HepG2 (cell line): ENCODE results near the gene XPO5. TPM values are rescaled to one million over a fixed set of nuclear protein-coding genes. Genes with fewer than 3 reads are reported as not detected.

Experiments used
- CHCHD3 ChIP-seq: sonication (generic); formaldehyde crosslinking; IDR thresholded peaks from 2 replicates; pipeline ENCODE4 v1.8.0; 2022; ENCODE audit warnings: mild to moderate bottlenecking, missing genetic modification reagents, moderate library complexity
- CREM ChIP-seq, 2 experiments: sonication (generic) in 1 of 2; formaldehyde crosslinking in 1 of 2; IDR thresholded peaks; 2 replicates each; pipeline versions ENCODE4 v1.4.0 to v1.6.1; 2016 to 2020; ENCODE audit warnings: antibody characterized with exemption in 1 of 2, mild to moderate bottlenecking in 1 of 2, missing genetic modification reagents in 1 of 2
- HNF4A ChIP-seq: sonication (generic); formaldehyde crosslinking; IDR thresholded peaks from 2 replicates; pipeline ENCODE4 v1.4.0; 2020; ENCODE audit warnings: missing genetic modification reagents
- RELA ChIP-seq: sonication (generic); formaldehyde crosslinking; IDR thresholded peaks from 2 replicates; pipeline ENCODE4 v1.4.0; 2020; ENCODE audit warnings: missing genetic modification reagents
- SALL1 ChIP-seq: sonication (generic); formaldehyde crosslinking; IDR thresholded peaks from 2 replicates; pipeline ENCODE4 v1.8.0; 2022; ENCODE audit warnings: mild to moderate bottlenecking, missing genetic modification reagents
- TBX2 ChIP-seq: sonication (generic); formaldehyde crosslinking; IDR thresholded peaks from 2 replicates; pipeline ENCODE4 v1.5.0; 2020; ENCODE audit warnings: missing genetic modification reagents, mild to moderate bottlenecking, borderline replicate concordance
- ZNF331 ChIP-seq: sonication (generic); formaldehyde crosslinking; IDR thresholded peaks from 2 replicates; pipeline ENCODE4 v1.4.0; 2020; ENCODE audit warnings: missing genetic modification reagents
- ZNF333 ChIP-seq: sonication (generic); formaldehyde crosslinking; IDR thresholded peaks from 2 replicates; pipeline ENCODE4 v1.4.0; 2020; ENCODE audit warnings: mild to moderate bottlenecking, missing genetic modification reagents, borderline replicate concordance
- ZNF407 ChIP-seq: sonication (generic); formaldehyde crosslinking; IDR thresholded peaks from one replicate; pipeline ENCODE4 v1.5.1; 2020; ENCODE audit warnings: mild to moderate bottlenecking, missing genetic modification reagents; ENCODE audit errors: not compliant biosample characterization
- ZNF414 ChIP-seq: sonication (generic); formaldehyde crosslinking; IDR thresholded peaks from 2 replicates; pipeline ENCODE4 v1.5.0; 2020; ENCODE audit warnings: missing genetic modification reagents
- ZNF558 ChIP-seq: sonication (generic); formaldehyde crosslinking; IDR thresholded peaks from 2 replicates; pipeline ENCODE4 v1.9.0; 2022; ENCODE audit warnings: mild to moderate bottlenecking, missing genetic modification reagents, borderline replicate concordance
- ZNF614 ChIP-seq: IDR thresholded peaks from 2 replicates; pipeline ENCODE4 v1.6.1; 2018; ENCODE audit warnings: missing biosample characterization, missing genetic modification reagents, inconsistent platforms, borderline replicate concordance
- ZNF713 ChIP-seq: sonication (generic); formaldehyde crosslinking; IDR thresholded peaks from 2 replicates; pipeline ENCODE4 v1.4.0; 2020; ENCODE audit warnings: mild to moderate bottlenecking, missing genetic modification reagents
- polyA plus RNA-seq, 8 experiments: library from polyadenylated mRNA; depleted of rRNA in 3 of 8; stranded (reverse) in 7 of 8; unstranded in 1 of 8; fragments of >200 nt; fragmentation: Illumina TruSeq in 4 of 8; extraction: Trizol in 4 of 8; gene quantifications; 2 replicates each; pipeline versions ENCODE4 v1.2.1 to v1.2.3, GENCODE V29; 2011 to 2016; ENCODE audit warnings: low read depth in 4 of 8, missing spikeins in 1 of 8, mixed read lengths in 1 of 8; ENCODE audit not compliant: insufficient read depth in 1 of 8
- total RNA-seq, 5 experiments: library from RNA; depleted of rRNA; stranded (reverse); fragments of >200 nt; fragmentation: Illumina TruSeq; extraction: Trizol; gene quantifications; 2 replicates each; pipeline ENCODE4 v1.2.3, GENCODE V29; 2016; ENCODE audit warnings: low read depth in 1 of 5
- TF ChIP-seq, protein P1 (sequence below): sonication (generic); formaldehyde crosslinking; IDR thresholded peaks from 2 replicates; pipeline ENCODE4 v1.5.1; 2020; ENCODE audit warnings: mild to moderate bottlenecking, missing genetic modification reagents, borderline replicate concordance
- TF ChIP-seq, protein P2 (sequence below): sonication (generic); formaldehyde crosslinking; IDR thresholded peaks from 2 replicates; pipeline ENCODE4 v1.4.0; 2020; ENCODE audit warnings: missing genetic modification reagents, borderline replicate concordance

Gene XPO5
- total and polyA plus RNA-seq, 2 of the 13 experiments (the other 11 are each of a cell fraction or from before 2014, with no cell fraction given), result 52.2 to 68.0 TPM

GRCh38 chr6:43493833-43494232 lies 82.0 kb downstream of the XPO5 start (continued):
- TF ChIP-seq, protein P1, sequence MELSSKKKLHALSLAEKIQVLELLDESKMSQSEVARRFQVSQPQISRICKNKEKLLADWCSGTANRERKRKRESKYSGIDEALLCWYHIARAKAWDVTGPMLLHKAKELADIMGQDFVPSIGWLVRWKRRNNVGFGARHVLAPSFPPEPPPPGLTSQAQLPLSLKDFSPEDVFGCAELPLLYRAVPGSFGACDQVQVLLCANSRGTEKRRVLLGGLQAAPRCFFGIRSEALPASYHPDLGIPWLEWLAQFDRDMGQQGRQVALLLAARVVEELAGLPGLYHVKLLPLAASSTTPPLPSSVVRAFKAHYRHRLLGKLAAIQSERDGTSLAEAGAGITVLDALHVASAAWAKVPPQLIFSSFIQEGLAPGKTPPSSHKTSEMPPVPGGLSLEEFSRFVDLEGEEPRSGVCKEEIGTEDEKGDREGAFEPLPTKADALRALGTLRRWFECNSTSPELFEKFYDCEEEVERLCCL (CRISPR knock-in tag), result peak; percentile 64; the same call in 1 of the 2 replicates
- TF ChIP-seq ZNF414 (CRISPR knock-in tag) (no peak), HNF4A (CRISPR knock-in tag) (peak; percentile 95), CREM (IDR thresholded peaks at IDR 0.05) (peak; percentile 36; the same call in 1 of the 2 replicates), CREM (CRISPR knock-in tag; IDR thresholded peaks at IDR 0.05) (no peak), ZNF713 (CRISPR knock-in tag) (no peak), TBX2 (CRISPR knock-in tag) (peak; percentile 63; the same call in 1 of the 2 replicates), ZNF407 (CRISPR knock-in tag) (no peak), CHCHD3 (no peak), ZNF558 (CRISPR knock-in tag) (no peak), ZNF614 (peak; percentile 17; the same call in 1 of the 2 replicates), RELA (CRISPR knock-in tag) (no peak), ZNF333 (CRISPR knock-in tag) (no peak), ZNF331 (CRISPR knock-in tag) (peak; percentile 86), SALL1 (CRISPR knock-in tag) (peak; percentile 77)
- TF ChIP-seq, protein P2, sequence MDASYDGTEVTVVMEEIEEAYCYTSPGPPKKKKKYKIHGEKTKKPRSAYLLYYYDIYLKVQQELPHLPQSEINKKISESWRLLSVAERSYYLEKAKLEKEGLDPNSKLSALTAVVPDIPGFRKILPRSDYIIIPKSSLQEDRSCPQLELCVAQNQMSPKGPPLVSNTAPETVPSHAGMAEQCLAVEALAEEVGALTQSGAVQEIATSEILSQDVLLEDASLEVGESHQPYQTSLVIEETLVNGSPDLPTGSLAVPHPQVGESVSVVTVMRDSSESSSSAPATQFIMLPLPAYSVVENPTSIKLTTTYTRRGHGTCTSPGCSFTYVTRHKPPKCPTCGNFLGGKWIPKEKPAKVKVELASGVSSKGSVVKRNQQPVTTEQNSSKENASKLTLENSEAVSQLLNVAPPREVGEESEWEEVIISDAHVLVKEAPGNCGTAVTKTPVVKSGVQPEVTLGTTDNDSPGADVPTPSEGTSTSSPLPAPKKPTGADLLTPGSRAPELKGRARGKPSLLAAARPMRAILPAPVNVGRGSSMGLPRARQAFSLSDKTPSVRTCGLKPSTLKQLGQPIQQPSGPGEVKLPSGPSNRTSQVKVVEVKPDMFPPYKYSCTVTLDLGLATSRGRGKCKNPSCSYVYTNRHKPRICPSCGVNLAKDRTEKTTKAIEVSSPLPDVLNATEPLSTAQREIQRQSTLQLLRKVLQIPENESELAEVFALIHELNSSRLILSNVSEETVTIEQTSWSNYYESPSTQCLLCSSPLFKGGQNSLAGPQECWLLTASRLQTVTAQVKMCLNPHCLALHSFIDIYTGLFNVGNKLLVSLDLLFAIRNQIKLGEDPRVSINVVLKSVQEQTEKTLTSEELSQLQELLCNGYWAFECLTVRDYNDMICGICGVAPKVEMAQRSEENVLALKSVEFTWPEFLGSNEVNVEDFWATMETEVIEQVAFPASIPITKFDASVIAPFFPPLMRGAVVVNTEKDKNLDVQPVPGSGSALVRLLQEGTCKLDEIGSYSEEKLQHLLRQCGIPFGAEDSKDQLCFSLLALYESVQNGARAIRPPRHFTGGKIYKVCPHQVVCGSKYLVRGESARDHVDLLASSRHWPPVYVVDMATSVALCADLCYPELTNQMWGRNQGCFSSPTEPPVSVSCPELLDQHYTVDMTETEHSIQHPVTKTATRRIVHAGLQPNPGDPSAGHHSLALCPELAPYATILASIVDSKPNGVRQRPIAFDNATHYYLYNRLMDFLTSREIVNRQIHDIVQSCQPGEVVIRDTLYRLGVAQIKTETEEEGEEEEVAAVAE (CRISPR knock-in tag), result no peak
